VCaP (cell line): ENCODE results near the gene SSUH2.

Source experiments
- H3K27ac ChIP-seq: fragments of 450-650 bp; 2 replicates; pipeline ENCODE4 v1.5.1; 2017
- TF ChIP-seq, protein P1 (sequence below): fragments of 450-650 bp; conservative IDR thresholded peaks from 2 replicates; pipeline ENCODE4 v1.5.1; 2017; ENCODE audit warnings: mild to moderate bottlenecking, moderate library complexity

The SSUH2 gene

DNA sequence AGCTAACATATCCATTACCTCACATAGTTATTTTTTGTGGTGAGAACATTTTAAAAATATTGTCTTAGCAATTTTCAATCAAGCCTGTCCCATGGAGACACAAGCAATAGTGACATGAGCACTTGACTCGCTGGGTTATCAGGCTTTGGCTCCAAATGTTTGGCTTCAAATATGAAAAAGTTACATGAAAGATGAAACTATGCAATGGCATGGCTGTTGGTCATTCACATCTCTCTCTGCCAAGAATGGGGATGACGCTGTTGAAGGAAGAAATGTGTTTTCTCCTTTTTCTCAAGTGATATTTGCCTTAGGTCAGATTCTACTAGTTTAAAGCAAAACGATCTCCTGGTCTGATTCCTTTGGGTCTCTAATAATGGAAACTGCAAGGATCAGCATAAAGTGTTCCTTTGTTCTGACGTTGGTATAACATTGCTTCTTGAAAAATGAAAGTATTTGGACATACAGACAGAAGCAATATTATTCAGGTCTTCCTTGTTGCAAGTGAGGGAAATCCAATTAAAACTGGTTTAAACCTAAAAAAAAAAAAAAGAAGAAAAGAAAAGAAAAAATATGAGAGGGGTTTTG is 71.2 kb downstream of the SSUH2 start:
- TF ChIP-seq, protein P1, sequence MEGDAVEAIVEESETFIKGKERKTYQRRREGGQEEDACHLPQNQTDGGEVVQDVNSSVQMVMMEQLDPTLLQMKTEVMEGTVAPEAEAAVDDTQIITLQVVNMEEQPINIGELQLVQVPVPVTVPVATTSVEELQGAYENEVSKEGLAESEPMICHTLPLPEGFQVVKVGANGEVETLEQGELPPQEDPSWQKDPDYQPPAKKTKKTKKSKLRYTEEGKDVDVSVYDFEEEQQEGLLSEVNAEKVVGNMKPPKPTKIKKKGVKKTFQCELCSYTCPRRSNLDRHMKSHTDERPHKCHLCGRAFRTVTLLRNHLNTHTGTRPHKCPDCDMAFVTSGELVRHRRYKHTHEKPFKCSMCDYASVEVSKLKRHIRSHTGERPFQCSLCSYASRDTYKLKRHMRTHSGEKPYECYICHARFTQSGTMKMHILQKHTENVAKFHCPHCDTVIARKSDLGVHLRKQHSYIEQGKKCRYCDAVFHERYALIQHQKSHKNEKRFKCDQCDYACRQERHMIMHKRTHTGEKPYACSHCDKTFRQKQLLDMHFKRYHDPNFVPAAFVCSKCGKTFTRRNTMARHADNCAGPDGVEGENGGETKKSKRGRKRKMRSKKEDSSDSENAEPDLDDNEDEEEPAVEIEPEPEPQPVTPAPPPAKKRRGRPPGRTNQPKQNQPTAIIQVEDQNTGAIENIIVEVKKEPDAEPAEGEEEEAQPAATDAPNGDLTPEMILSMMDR, result no peak
- H3K27ac ChIP-seq, result no peak overlapping the region

DNA sequence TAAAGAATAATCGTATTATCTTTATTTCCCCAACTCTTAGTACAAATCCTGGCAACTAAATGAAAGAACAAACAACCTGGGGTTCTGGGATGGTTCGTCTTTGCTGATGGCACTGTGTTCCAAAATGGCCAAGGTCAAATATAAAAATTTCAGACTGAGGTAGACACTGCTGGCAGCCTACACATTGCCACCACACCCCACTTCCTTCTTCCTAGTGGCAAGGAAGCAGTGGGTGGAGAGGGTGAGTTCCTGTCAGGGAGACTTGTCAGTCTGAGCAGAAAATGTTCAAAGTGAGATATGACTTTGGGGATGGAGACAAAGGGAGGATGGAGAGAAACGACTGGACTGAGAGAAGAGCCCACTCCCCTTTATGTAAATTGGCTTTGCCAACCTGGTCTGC is 73.3 kb downstream of the SSUH2 start:
- TF ChIP-seq, protein P1, result no peak
- no peak overlapping the region for H3K27ac ChIP-seq
